OCI-LY1 (cell line): ENCODE measurements around the gene ADIPOR1.

Source experiments
- H2AFZ ChIP-seq: fragments of 200-600 bp; sonication (generic), shearing (Covaris generic); 2 replicates; pipeline ENCODE4 v1.6.0; 2014; ENCODE audit warnings: antibody characterized with exemption, mild to moderate bottlenecking, low read length
- H3F3A ChIP-seq: fragments of 200-600 bp; sonication (generic), shearing (Covaris generic); 2 replicates; pipeline ENCODE4 v1.6.0; 2014; ENCODE audit warnings: mild to moderate bottlenecking, antibody characterized with exemption, low read length, moderate library complexity; ENCODE audit not compliant: insufficient read depth
- H3K27ac ChIP-seq: fragments of 200-600 bp; sonication (generic); 2 replicates; pipeline ENCODE4 v1.5.1; 2014; ENCODE audit warnings: low read length, mixed run types, mild to moderate bottlenecking, low read depth; ENCODE audit not compliant: poor library complexity, severe bottlenecking
- H3K27me3 ChIP-seq: fragments of 200-600 bp; sonication (generic); 2 replicates; pipeline ENCODE4 v1.6.0; 2014; ENCODE audit warnings: antibody characterized with exemption, mild to moderate bottlenecking, low read length, moderate library complexity; ENCODE audit not compliant: insufficient read depth
- H3K36me3 ChIP-seq: fragments of 200-600 bp; sonication (generic); 2 replicates; pipeline ENCODE4 v1.6.1; 2014; ENCODE audit warnings: mild to moderate bottlenecking, antibody characterized with exemption, low read length, moderate library complexity, mixed read lengths; ENCODE audit not compliant: insufficient read depth
- H3K4me1 ChIP-seq: fragments of 200-600 bp; sonication (generic); 2 replicates; pipeline ENCODE4 v1.5.1; 2014; ENCODE audit warnings: mild to moderate bottlenecking, low read length, moderate library complexity; ENCODE audit not compliant: insufficient read depth, severe bottlenecking
- H3K4me2 ChIP-seq: fragments of 200-600 bp; sonication (generic), shearing (Covaris generic); 2 replicates; pipeline ENCODE4 v1.6.1; 2014; ENCODE audit warnings: low read length
- H3K4me3 ChIP-seq: fragments of 200-600 bp; sonication (generic); 2 replicates; pipeline ENCODE4 v1.5.1; 2014; ENCODE audit warnings: low read length, low read depth, mild to moderate bottlenecking, mixed read lengths; ENCODE audit not compliant: poor library complexity, severe bottlenecking
- H3K79me2 ChIP-seq: fragments of 200-600 bp; shearing (Covaris generic); 2 replicates; pipeline ENCODE4 v1.6.1; 2016; ENCODE audit warnings: mixed run types, low read length, mixed read lengths; ENCODE audit not compliant: insufficient read depth
- H3K9ac ChIP-seq: fragments of 200-600 bp; sonication (generic), shearing (Covaris generic); 2 replicates; pipeline ENCODE4 v1.6.1; 2014; ENCODE audit warnings: mild to moderate bottlenecking, low read length, mixed read lengths
- H3K9me2 ChIP-seq: fragments of 200-600 bp; sonication (generic), shearing (Covaris generic); 2 replicates; pipeline ENCODE4 v1.6.1; 2014; ENCODE audit warnings: low read depth, mild to moderate bottlenecking, low read length, mixed read lengths
- H3K9me3 ChIP-seq: fragments of 200-600 bp; shearing (Covaris generic); 2 replicates; pipeline ENCODE4 v1.6.1; 2014; ENCODE audit warnings: low read length, mixed read lengths
- H4K20me1 ChIP-seq: fragments of 200-600 bp; sonication (generic), shearing (Covaris generic); 2 replicates; pipeline ENCODE4 v1.6.0; 2016; ENCODE audit warnings: mild to moderate bottlenecking, low read length; ENCODE audit not compliant: insufficient read depth
- CTCF ChIP-seq: fragments of 200-600 bp; sonication (generic), shearing (Covaris generic); IDR thresholded peaks from 2 replicates; pipeline ENCODE4 v1.5.1; 2017; ENCODE audit warnings: mild to moderate bottlenecking, antibody characterized with exemption, low read length, moderate library complexity, mixed read lengths
- EZH2 ChIP-seq: fragments of 200-600 bp; sonication (generic), shearing (Covaris generic); IDR thresholded peaks from 2 replicates; pipeline ENCODE4 v1.8.0; 2017; ENCODE audit warnings: borderline replicate concordance, mixed run types, mild to moderate bottlenecking, antibody characterized with exemption, low read length, moderate library complexity, mixed read lengths

Gene ADIPOR1

GRCh38 chr1:202935844-202936243, 22.3 kb downstream of the ADIPOR1 start:
- H3K9ac ChIP-seq = no peak overlapping the region
- H2AFZ ChIP-seq = no peak overlapping the region
- no peaks in the 10 kb centered on the region for H4K20me1 ChIP-seq
- H3K9me2 ChIP-seq = no peaks in the 10 kb centered on the region
- H3K27me3 ChIP-seq = no peaks in the 10 kb centered on the region
- H3F3A ChIP-seq = no peaks in the 10 kb centered on the region
- H3K4me1 ChIP-seq = no peaks in the 10 kb centered on the region
- H3K36me3 ChIP-seq = peaks cover 14% of the 10 kb centered on the region
- no peak overlapping the region for H3K4me2 ChIP-seq
- TF ChIP-seq CTCF = no peak
- no peak for TF ChIP-seq EZH2
- no peaks in the 10 kb centered on the region for H3K79me2 ChIP-seq
- H3K4me3 ChIP-seq = no peak overlapping the region
- H3K9me3 ChIP-seq = no peaks in the 10 kb centered on the region
- no peak overlapping the region for H3K27ac ChIP-seq

- H3K36me3 ChIP-seq = 0 out of 2 replicates have a peak, but pooled peaks cover 7% of the 10 kb centered on the region
- H3K79me2 ChIP-seq = no peaks in the 10 kb centered on the region
- TF ChIP-seq CTCF (no peak), EZH2 (no peak)
- no peaks in the 10 kb centered on the region for H3K4me1 ChIP-seq
- H2AFZ ChIP-seq = no peak overlapping the region
- H3F3A ChIP-seq = no peaks in the 10 kb centered on the region
- no peak overlapping the region for H3K4me2 ChIP-seq
- no peaks in the 10 kb centered on the region for H4K20me1 ChIP-seq
- H3K9me2 ChIP-seq = no peaks in the 10 kb centered on the region
- H3K9ac ChIP-seq = no peak overlapping the region
- no peaks in the 10 kb centered on the region for H3K9me3 ChIP-seq
- H3K27me3 ChIP-seq = no peaks in the 10 kb centered on the region
- H3K27ac ChIP-seq = no peak overlapping the region
- no peak overlapping the region for H3K4me3 ChIP-seq
These were observed 23.4 kb downstream of the ADIPOR1 start for GRCh38 chr1:202934755-202935154.

GRCh38 chr1:202932476-202932875, 25.6 kb downstream of the ADIPOR1 start:
- H3K9ac ChIP-seq = no peak overlapping the region
- H3F3A ChIP-seq = no peaks in the 10 kb centered on the region
- peaks cover 2% of the 10 kb centered on the region for H3K4me1 ChIP-seq
- H3K9me2 ChIP-seq = no peaks in the 10 kb centered on the region
- no peaks in the 10 kb centered on the region for H3K79me2 ChIP-seq
- no peak overlapping the region for H3K27ac ChIP-seq
- no peak overlapping the region for H2AFZ ChIP-seq
- H3K36me3 ChIP-seq = no peaks in the 10 kb centered on the region
- H3K4me2 ChIP-seq = no peak overlapping the region
- no peaks in the 10 kb centered on the region for H4K20me1 ChIP-seq
- TF ChIP-seq EZH2 (no peak), CTCF (no peak)
- no peaks in the 10 kb centered on the region for H3K9me3 ChIP-seq
- no peak overlapping the region for H3K4me3 ChIP-seq
- no peaks in the 10 kb centered on the region for H3K27me3 ChIP-seq
